Measurements from ENCODE around the gene COPS9. TPM values are rescaled to one million over a fixed set of nuclear protein-coding genes. Genes with fewer than 3 reads are reported as not detected.

COPS9 gene
- total and polyA plus RNA-seq, 2 experiments from 2014 or later, result 91.7 to 629 TPM

- H3F3A ChIP-seq (replicated peaks; ENCODE audit: low read depth), result no peaks in the 10 kb centered on the region
- DNase-seq (ENCODE audit: low spot score) (no peak), ATAC-seq (no peak)
- H3K9me2 ChIP-seq (ENCODE audit: insufficient read depth), result no peaks in the 10 kb centered on the region
- Mint-ChIP-seq H3K9me3 (peaks cover 3% of the 10 kb centered on the region; the same call in 1 of the 3 replicates), H3K4me1 (peaks cover 18% of the 10 kb centered on the region), H3K4me3 (no peak overlapping the region), H3K27me3 (ENCODE audit: insufficient read depth, low read depth, poor library complexity) (peaks cover 4% of the 10 kb centered on the region), H3K36me3 (ENCODE audit: low read depth) (peaks cover 83% of the 10 kb centered on the region), H3K27ac (no peak overlapping the region)
- H3K4me2 ChIP-seq, result no peak overlapping the region
- H3K4me3 ChIP-seq, result no peak overlapping the region
- H3K36me3 ChIP-seq (ENCODE audit: insufficient read depth), result peaks cover 35% of the 10 kb centered on the region
- no peaks in the 10 kb centered on the region; the same call in 1 of the 2 replicates for H3K4me1 ChIP-seq (ENCODE audit: insufficient read depth)
- H2AFZ ChIP-seq, result no peak overlapping the region
- H4K20me1 ChIP-seq (replicated peaks; ENCODE audit: insufficient read depth), result peaks cover 15% of the 10 kb centered on the region
- H3K27ac ChIP-seq (ENCODE audit: low read depth), result no peak overlapping the region
- H3K27me3 ChIP-seq (ENCODE audit: insufficient read depth), result no peaks in the 10 kb centered on the region
- peaks cover 29% of the 10 kb centered on the region for H3K79me2 ChIP-seq (replicated peaks; ENCODE audit: insufficient read depth)
- TF ChIP-seq ZNF331 (CRISPR knock-in tag; IDR thresholded peaks at IDR 0.05; ENCODE audit: low read depth) (no peak), NANOG (IDR thresholded peaks at IDR 0.05; ENCODE audit: borderline replicate concordance) (no peak), REST (IDR thresholded peaks at IDR 0.05; ENCODE audit: unreplicated experiment) (no peak), JUNB (IDR thresholded peaks at IDR 0.05; ENCODE audit: unreplicated experiment) (no peak), STAT1 (IDR thresholded peaks at IDR 0.05; ENCODE audit: unreplicated experiment) (no peak), CREB1 (CRISPR knock-in tag; IDR thresholded peaks at IDR 0.05; ENCODE audit: low read depth) (no peak), EZH2 (IDR thresholded peaks at IDR 0.05; ENCODE audit: low read depth, unreplicated experiment) (no peak), ZNF114 (CRISPR knock-in tag; IDR thresholded peaks at IDR 0.05) (no peak), POLR2AphosphoS5 (IDR thresholded peaks at IDR 0.05; ENCODE audit: low read depth) (no peak), EZH2phosphoT487 (IDR thresholded peaks at IDR 0.05; ENCODE audit: unreplicated experiment) (no peak)
- TF ChIP-seq, protein P1, sequence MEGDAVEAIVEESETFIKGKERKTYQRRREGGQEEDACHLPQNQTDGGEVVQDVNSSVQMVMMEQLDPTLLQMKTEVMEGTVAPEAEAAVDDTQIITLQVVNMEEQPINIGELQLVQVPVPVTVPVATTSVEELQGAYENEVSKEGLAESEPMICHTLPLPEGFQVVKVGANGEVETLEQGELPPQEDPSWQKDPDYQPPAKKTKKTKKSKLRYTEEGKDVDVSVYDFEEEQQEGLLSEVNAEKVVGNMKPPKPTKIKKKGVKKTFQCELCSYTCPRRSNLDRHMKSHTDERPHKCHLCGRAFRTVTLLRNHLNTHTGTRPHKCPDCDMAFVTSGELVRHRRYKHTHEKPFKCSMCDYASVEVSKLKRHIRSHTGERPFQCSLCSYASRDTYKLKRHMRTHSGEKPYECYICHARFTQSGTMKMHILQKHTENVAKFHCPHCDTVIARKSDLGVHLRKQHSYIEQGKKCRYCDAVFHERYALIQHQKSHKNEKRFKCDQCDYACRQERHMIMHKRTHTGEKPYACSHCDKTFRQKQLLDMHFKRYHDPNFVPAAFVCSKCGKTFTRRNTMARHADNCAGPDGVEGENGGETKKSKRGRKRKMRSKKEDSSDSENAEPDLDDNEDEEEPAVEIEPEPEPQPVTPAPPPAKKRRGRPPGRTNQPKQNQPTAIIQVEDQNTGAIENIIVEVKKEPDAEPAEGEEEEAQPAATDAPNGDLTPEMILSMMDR (conservative IDR thresholded peaks at IDR 0.05; ENCODE audit: low read depth in 2 of 2), result no peak
- TF ChIP-seq, protein P2, sequence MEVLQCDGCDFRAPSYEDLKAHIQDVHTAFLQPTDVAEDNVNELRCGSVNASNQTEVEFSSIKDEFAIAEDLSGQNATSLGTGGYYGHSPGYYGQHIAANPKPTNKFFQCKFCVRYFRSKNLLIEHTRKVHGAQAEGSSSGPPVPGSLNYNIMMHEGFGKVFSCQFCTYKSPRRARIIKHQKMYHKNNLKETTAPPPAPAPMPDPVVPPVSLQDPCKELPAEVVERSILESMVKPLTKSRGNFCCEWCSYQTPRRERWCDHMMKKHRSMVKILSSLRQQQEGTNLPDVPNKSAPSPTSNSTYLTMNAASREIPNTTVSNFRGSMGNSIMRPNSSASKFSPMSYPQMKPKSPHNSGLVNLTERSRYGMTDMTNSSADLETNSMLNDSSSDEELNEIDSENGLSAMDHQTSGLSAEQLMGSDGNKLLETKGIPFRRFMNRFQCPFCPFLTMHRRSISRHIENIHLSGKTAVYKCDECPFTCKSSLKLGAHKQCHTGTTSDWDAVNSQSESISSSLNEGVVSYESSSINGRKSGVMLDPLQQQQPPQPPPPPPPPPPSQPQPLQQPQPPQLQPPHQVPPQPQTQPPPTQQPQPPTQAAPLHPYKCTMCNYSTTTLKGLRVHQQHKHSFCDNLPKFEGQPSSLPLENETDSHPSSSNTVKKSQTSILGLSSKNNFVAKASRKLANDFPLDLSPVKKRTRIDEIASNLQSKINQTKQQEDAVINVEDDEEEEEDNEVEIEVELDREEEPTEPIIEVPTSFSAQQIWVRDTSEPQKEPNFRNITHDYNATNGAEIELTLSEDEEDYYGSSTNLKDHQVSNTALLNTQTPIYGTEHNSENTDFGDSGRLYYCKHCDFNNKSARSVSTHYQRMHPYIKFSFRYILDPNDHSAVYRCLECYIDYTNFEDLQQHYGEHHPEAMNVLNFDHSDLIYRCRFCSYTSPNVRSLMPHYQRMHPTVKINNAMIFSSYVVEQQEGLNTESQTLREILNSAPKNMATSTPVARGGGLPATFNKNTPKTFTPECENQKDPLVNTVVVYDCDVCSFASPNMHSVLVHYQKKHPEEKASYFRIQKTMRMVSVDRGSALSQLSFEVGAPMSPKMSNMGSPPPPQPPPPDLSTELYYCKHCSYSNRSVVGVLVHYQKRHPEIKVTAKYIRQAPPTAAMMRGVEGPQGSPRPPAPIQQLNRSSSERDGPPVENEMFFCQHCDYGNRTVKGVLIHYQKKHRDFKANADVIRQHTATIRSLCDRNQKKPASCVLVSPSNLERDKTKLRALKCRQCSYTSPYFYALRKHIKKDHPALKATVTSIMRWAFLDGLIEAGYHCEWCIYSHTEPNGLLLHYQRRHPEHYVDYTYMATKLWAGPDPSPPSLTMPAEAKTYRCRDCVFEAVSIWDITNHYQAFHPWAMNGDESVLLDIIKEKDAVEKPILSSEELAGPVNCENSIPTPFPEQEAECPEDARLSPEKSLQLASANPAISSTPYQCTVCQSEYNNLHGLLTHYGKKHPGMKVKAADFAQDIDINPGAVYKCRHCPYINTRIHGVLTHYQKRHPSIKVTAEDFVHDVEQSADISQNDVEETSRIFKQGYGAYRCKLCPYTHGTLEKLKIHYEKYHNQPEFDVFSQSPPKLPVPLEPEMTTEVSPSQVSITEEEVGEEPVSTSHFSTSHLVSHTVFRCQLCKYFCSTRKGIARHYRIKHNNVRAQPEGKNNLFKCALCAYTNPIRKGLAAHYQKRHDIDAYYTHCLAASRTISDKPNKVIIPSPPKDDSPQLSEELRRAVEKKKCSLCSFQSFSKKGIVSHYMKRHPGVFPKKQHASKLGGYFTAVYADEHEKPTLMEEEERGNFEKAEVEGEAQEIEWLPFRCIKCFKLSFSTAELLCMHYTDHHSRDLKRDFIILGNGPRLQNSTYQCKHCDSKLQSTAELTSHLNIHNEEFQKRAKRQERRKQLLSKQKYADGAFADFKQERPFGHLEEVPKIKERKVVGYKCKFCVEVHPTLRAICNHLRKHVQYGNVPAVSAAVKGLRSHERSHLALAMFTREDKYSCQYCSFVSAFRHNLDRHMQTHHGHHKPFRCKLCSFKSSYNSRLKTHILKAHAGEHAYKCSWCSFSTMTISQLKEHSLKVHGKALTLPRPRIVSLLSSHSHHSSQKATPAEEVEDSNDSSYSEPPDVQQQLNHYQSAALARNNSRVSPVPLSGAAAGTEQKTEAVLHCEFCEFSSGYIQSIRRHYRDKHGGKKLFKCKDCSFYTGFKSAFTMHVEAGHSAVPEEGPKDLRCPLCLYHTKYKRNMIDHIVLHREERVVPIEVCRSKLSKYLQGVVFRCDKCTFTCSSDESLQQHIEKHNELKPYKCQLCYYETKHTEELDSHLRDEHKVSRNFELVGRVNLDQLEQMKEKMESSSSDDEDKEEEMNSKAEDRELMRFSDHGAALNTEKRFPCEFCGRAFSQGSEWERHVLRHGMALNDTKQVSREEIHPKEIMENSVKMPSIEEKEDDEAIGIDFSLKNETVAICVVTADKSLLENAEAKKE (CRISPR knock-in tag; IDR thresholded peaks at IDR 0.05), result no peak
- TF ChIP-seq, protein P3, sequence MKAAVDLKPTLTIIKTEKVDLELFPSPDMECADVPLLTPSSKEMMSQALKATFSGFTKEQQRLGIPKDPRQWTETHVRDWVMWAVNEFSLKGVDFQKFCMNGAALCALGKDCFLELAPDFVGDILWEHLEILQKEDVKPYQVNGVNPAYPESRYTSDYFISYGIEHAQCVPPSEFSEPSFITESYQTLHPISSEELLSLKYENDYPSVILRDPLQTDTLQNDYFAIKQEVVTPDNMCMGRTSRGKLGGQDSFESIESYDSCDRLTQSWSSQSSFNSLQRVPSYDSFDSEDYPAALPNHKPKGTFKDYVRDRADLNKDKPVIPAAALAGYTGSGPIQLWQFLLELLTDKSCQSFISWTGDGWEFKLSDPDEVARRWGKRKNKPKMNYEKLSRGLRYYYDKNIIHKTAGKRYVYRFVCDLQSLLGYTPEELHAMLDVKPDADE (IDR thresholded peaks at IDR 0.05), result no peak
Measured at GRCh38 chr2:240130393-240131195, 5.5 kb downstream of the COPS9 start.

Data from GM23338 (cell line).